Lung (tissue), 12 donors: Measurements from ENCODE around the gene BBS9. TPM values are rescaled to one million over a fixed set of nuclear protein-coding genes. Genes with fewer than 3 reads are reported as not detected.

Experiments
- ATAC-seq: fragments of 200-7000 bp; cut with Tn5 transposase; one replicate; pipeline ENCODE4 v1.9.1; 2020; ENCODE audit warnings: moderate number of reproducible peaks; ENCODE audit not compliant: insufficient read depth, low FRiP score
- DNase-seq, 3 donors: peaks; one replicate each; pipeline ENCODE4 v3.0.0-alpha.2; 2013 to 2017
- H3K27ac ChIP-seq, 2 donors: one replicate each; pipeline ENCODE4 v1.5.1; 2013; ENCODE audit warnings: mild to moderate bottlenecking in 2 of 2, moderate library complexity in 2 of 2, control low read depth in 1 of 2, inconsistent platforms in 1 of 2, low read depth in 1 of 2, low read length in 1 of 2
- H3K27me3 ChIP-seq, 3 donors: one replicate each; pipeline ENCODE4 v1.5.1; 2013; ENCODE audit warnings: low read length in 2 of 3; ENCODE audit not compliant: control insufficient read depth in 3 of 3, insufficient read depth in 3 of 3
- H3K36me3 ChIP-seq, 4 donors: one replicate each; pipeline ENCODE4 v1.5.1; 2013; ENCODE audit warnings: low read length in 4 of 4, mild to moderate bottlenecking in 1 of 4, moderate library complexity in 1 of 4; ENCODE audit not compliant: control insufficient read depth in 4 of 4, insufficient read depth in 4 of 4
- H3K4me1 ChIP-seq, 5 donors: one replicate each; pipeline ENCODE4 v1.5.1; 2013; ENCODE audit warnings: low read length in 5 of 5, mild to moderate bottlenecking in 2 of 5, moderate library complexity in 1 of 5; ENCODE audit not compliant: control insufficient read depth in 5 of 5, insufficient read depth in 5 of 5
- H3K4me3 ChIP-seq: one replicate; pipeline ENCODE4 v1.5.1; 2013; ENCODE audit warnings: mild to moderate bottlenecking, control low read depth, moderate library complexity
- H3K9ac ChIP-seq, 2 donors: one replicate each; pipeline ENCODE4 v1.5.1; 2013; ENCODE audit warnings: low read length in 2 of 2, control low read depth in 1 of 2; ENCODE audit not compliant: insufficient read depth in 1 of 2
- H3K9me3 ChIP-seq, 4 donors: one replicate each; pipeline ENCODE4 v1.5.1; 2013; ENCODE audit warnings: low read length in 3 of 4, mild to moderate bottlenecking in 1 of 4, moderate library complexity in 1 of 4; ENCODE audit not compliant: control insufficient read depth in 4 of 4, insufficient read depth in 3 of 4
- CTCF ChIP-seq: IDR thresholded peaks from 2 replicates; pipeline ENCODE4 v1.5.1; 2012; ENCODE audit warnings: mild to moderate bottlenecking; ENCODE audit errors: control extremely low read depth, extremely low read depth
- WGBS, 2 donors: extraction: QIAGEN DNeasy Blood & Tissue Kit; methylation state at CpG; one replicate each; pipeline ENCODE4 v1.1.7; 2013; 5-methylcytosine and 5-hydroxymethylcytosine counted together
- polyA plus RNA-seq, 2 donors: library from polyadenylated mRNA; stranded (reverse); fragments of 200-250 nt; gene quantifications; one replicate each; pipeline ENCODE4 v1.2.1, GENCODE V29; 2013
- total RNA-seq, 2 donors: library from RNA; depleted of rRNA in 1 of 2; stranded (reverse); fragments of >200 nt in 1 of 2; gene quantifications; one replicate each; pipeline ENCODE4 v1.2.1, GENCODE V29; 2014 to 2021
- donor health status: control.
- donor health status: control.
- donor health status: Bipolar disorder and iron deficiency.
- donor health status: healthy.
- donor health status: DM: yes; HTN: yes; CAD: no.

Gene BBS9
- total and polyA plus RNA-seq, 4 donors = 3.5 to 65.0 (median 15.2) TPM

- no peaks in the 10 kb centered on the region for H3K9me3 ChIP-seq
- DNase-seq (peak in 2 of 3 donors; percentile 84 to 86), ATAC-seq (no peak)
- H3K27me3 ChIP-seq = no peaks in the 10 kb centered on the region
- H3K4me1 ChIP-seq = peaks cover 0 to 49% (median 21%) of the 10 kb centered on the region in 5 donors
- no peak overlapping the region for H3K9ac ChIP-seq
- TF ChIP-seq CTCF = no peak
- no peaks in the 10 kb centered on the region for H3K36me3 ChIP-seq
- no peak overlapping the region for H3K4me3 ChIP-seq
- H3K27ac ChIP-seq = no peak overlapping the region
Observed at GRCh38 chr7:33596686-33597085, 467.3 kb downstream of the BBS9 start.

GRCh38 chr7:33597181-33597580 lies 467.8 kb downstream of the BBS9 start:
- 86 to 97% methylated on average over 1 of the region's 1 CpG for WGBS, 2 donors
- ATAC-seq = no peak
- TF ChIP-seq CTCF = no peak

GRCh38 chr7:33601101-33601500 lies 471.7 kb downstream of the BBS9 start:
- DNase-seq (peak in 1 of 3 donors; percentile 61), ATAC-seq (no peak)
- Histone ChIP-seq H3K27ac (no peak overlapping the region), H3K27me3 (no peaks in the 10 kb centered on the region), H3K4me3 (no peak overlapping the region), H3K9me3 (no peaks in the 10 kb centered on the region), H3K9ac (no peak overlapping the region), H3K4me1 (peaks cover 0 to 39% (median 15%) of the 10 kb centered on the region in 5 donors), H3K36me3 (no peaks in the 10 kb centered on the region)
- no peak for TF ChIP-seq CTCF
- WGBS, 2 donors = 84 to 89% methylated on average over 4 of the region's 4 CpGs

More at GRCh38 chr7:33597181-33597580, 467.8 kb downstream of the BBS9 start:
- Histone ChIP-seq H3K4me3 (no peak overlapping the region), H3K4me1 (peaks cover 0 to 44% (median 21%) of the 10 kb centered on the region in 5 donors), H3K27me3 (no peaks in the 10 kb centered on the region), H3K9me3 (no peaks in the 10 kb centered on the region), H3K27ac (no peak overlapping the region), H3K9ac (no peak overlapping the region), H3K36me3 (no peaks in the 10 kb centered on the region)
- DNase-seq = peak in 1 of 3 donors; percentile 35

- peaks cover 0 to 36% (median 9%) of the 10 kb centered on the region in 5 donors for H3K4me1 ChIP-seq
- no peaks in the 10 kb centered on the region for H3K9me3 ChIP-seq
- DNase-seq (no peak), ATAC-seq (no peak)
- no peak overlapping the region for H3K27ac ChIP-seq
- H3K9ac ChIP-seq = no peak overlapping the region
- H3K36me3 ChIP-seq = no peaks in the 10 kb centered on the region
- no peak overlapping the region for H3K4me3 ChIP-seq
- TF ChIP-seq CTCF = no peak
- no peaks in the 10 kb centered on the region for H3K27me3 ChIP-seq
- 93% methylated on average over 2 of the region's 2 CpGs for WGBS, 2 donors
Observed at GRCh38 chr7:33601884-33602283, 472.5 kb downstream of the BBS9 start.
